GM18868 (cell line): ENCODE results near the gene SLCO3A1.

Source experiments
- ATAC-seq: cut with Tn5 transposase; IDR thresholded peaks from one replicate; pipeline ENCODE4 v1.9.1; 2021; ENCODE audit warnings: mild to moderate bottlenecking, moderate library complexity; ENCODE audit not compliant: unreplicated experiment

SLCO3A1 gene

GRCh38 chr15:91853511-91853947, at the start of gene SLCO3A1:
TSS of gene SLCO3A1 (plus strand) at chr15:91853708.
- peak; percentile 24 for ATAC-seq

GRCh38 chr15:91807122-91807521, 46.4 kb upstream of the SLCO3A1 start:
- no peak for ATAC-seq

- ATAC-seq, result no peak
These were observed 39.6 kb upstream of the SLCO3A1 start for GRCh38 chr15:91813924-91814323.

DNA sequence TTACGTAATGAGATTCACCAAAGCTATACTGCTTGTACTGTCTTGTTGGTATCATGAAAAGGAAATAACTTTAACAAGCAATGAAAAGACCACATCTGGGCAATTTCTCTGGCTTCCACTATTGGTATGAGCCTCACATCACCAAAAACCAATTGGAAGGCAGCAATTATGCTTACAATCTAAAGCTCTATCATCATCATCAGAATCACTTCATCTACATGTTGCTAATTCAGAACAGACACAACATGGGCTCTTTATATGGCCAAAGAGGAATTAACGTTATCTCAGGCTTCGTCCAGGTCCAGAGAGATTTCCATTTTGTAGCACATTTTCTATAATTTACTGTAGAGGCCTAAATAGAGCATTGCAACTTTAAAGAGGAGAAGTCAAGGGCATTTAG, 36.6 kb upstream of the SLCO3A1 start:
- ATAC-seq, result no peak

DNA sequence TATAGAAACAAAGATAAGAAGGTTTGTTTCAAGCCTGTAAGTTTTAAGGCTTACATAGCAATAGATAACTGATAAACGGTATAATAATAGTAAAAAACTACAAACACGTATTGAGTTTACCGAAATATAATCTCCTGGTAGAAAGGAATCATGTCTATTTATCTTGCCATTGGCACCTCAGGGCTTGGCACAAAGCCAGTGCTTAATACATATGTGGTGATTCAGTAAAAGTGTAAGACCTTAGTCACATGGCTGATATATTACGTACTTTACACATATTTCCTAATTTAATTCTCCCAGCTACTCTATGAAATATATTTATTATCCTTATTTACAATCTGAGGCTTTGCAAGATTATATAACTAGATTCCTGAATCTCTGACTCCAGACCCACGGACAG, 32.0 kb upstream of the SLCO3A1 start:
- ATAC-seq, result no peak

DNA sequence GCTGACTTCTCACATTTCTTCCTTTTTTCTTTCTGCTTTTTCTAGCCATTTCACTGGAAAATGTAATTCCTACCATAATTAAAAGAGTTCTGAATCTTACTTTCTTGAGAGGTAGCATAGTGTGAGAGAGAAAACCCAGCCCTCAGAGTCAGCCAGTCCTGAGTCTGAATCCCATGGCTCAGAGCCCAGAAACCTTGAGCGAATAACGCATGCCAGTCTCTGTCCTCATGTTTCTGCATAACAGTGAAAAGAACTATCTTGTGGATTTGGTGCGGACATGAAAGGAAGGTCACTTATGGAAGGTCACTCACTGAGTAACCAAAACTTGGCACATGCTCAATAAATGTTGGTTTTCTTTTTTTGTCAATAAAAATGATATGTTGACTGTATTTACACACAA, 29.3 kb upstream of the SLCO3A1 start:
- no peak for ATAC-seq

GRCh38 chr15:91826443-91826842, 27.1 kb upstream of the SLCO3A1 start:
- ATAC-seq, result no peak

DNA sequence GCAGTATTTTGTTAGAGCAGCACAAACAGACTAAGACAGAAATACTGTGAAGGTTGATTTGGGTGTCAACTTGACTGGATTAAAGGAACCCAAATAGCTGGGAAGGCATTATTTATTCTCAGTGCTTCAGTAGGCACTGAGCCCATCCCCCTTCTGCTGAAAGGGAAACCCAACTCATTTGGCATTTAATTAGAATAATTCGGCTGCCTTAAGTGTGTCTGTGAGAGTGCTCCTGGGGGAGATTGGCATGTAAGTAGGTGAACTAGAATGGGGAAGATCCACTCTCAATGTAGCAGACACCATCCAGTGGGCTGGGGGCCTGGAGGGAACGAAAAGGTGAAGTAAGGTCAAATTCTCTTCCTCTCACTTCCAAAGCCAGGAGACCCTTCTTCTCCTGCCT, 20.5 kb upstream of the SLCO3A1 start:
- no peak for ATAC-seq

DNA sequence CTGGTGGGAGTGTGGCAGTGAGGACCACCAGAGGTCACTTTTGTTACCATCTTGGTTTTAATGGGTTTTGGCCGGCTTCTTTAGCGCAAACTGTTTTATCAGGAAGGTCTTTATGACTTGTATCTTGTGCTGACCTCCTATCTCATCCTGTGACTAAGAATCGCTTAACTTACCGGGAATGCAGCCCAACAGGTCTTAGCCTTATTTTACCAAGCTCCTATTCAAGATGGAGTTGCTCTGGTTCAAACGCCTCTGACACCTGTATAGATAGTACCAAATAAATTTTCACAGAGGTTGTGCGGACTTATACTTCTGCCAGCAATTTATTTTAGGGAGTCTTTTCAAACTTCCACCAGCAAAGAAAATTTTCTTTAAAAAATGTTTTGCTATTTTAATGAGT, 13.6 kb upstream of the SLCO3A1 start:
- ATAC-seq, result no peak

GRCh38 chr15:91841861-91842260, 11.6 kb upstream of the SLCO3A1 start:
- no peak for ATAC-seq

- no peak for ATAC-seq
These were observed 9.2 kb upstream of the SLCO3A1 start for GRCh38 chr15:91844341-91844740.

DNA sequence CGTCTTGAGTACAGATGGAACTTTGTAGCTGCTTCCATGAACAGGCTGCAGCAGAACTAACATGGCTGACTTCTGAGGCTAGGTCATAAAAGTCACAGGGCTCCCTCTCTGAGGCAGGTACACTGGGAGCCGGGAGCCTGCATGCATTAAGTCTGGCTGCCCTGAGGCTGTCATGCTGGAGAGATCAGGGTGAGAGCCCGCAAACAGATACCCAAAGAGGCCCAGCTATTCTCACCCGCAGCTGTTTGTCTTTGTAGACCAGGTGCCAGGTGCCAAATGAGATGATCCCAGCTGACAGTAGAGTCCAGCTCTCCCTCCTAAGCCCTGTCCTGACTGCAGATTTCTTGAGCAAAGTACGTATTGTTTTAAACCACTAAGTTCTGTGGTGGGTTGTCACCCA, 8.6 kb upstream of the SLCO3A1 start:
- ATAC-seq, result no peak

- ATAC-seq, result no peak
These were observed 7.8 kb upstream of the SLCO3A1 start for GRCh38 chr15:91845720-91846119.

DNA sequence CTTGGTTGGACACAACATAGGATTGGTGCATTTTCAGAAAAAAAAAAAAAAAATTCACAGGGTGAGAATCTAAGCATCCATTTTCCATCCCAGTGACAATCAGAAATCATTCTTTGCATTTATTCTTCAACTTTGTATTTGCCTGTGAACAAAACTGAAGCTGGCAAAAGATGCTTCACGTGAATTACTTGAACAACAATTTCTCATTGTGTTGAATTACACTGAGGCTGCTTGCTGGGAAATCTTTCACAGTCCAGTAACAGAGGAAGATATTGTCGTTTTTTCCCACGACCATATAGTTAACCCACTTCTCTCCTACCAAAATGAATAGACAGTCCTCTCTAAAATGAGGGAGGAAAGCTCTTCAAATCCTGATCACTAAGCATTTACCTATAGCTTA, 4.3 kb upstream of the SLCO3A1 start:
- ATAC-seq, result no peak

DNA sequence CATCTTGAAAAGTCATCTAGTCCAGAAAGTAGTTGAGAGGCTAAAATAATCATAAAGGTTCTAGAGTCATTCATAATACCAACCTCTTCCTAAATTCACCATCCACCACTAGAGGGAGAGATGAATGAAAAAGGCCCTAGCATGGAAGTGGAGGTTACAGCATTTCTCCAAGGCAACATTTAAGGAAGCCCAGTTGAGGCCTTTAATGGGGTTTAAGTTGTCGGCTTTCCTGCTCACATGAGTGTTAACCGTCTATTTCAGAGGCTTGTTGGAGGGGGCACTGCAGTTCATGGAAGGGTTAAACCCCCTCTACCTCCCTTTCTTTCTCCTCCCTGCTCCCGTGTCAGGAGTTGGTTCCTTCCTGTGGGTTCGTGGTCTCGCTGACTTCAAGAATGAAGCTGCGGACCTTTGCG, 3.8 kb upstream of the SLCO3A1 start:
- ATAC-seq, result no peak

DNA sequence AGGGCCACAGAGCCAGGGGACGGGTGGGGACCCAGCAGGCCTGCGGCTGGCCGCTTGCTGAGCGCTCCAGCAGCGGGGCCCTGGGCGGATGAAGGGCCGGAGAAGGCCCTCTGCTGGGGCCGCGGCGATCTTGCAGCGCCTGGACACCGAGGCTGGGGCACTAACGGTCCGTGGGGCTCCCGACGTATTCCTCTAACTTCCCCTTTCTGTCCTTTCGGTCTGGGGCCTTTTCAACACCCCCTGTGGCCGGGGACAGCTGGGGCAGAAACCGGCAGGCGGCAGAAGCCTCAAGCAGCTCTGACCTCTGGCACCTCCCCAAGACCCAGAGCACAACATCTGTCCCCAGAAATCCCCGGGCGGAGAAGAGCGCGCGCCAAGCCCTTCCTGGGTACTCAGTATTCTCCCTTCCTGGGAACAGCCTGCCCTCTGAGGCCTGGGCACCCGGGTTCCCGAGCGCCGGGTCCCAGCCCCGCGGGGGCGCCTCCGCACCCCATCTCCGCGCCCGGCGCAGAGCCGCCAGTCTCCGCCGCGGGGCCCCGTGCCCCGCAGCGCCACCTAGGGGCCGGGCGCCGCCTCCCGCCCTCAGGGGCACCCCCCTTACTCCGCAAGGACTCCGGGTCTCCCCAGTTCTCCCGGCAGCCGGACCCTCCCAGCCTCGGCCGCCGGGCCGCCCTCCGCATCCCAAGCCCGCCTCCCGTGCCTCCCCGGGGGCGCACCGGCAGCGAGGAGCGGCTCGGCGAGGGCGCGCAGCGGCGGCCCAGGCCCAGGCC, 582 bp upstream of the SLCO3A1 start:
- peak; percentile 45 for ATAC-seq

DNA sequence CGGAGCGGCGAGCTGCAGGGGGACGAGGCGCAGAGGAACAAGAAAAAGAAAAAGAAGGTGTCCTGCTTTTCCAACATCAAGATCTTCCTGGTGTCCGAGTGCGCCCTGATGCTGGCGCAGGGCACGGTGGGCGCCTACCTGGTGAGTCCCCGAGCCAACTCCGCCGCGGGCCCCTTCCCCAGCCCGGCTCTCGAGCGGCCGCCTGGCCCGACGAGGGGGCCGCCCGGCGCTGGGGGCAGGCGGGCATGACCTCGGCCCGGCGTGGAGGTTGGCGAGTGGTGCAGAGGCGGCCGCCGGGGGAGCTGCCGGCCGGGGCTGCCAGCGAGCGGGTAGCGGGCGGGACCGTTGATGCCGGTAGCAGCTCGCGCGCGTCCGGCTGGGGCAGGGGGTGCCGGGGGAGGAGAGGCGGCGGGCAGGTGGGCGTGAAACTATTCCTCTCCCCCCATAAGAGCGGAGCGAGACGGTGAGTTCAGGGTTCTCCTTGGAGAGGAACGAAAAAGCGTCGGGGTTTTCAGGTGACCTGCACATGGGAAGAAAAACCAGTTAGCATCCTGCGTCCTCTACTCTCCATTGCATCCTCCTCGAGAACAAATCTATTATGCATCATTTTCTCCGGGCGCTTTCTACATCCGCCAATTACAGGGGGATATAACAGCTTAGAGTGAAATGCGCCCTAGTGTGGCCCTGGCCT, 585 bp downstream of the SLCO3A1 start:
- no peak for ATAC-seq

DNA sequence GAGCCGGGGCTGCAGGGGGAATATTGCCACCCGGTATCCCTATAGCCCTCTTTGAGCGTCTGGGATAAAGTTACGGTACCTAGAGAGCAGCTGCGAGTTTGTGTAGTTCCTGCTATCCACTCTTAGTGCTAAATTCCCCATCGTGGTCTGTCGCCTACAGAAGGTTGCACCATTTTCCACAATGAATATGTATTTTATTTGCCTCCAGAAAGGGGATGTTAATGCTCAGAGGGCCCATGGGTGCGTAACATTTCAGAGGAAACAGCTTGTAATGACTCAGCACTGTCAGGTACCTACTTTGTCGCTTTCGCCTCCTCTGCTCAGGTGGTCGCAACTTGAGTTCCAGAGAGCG, 1.1 kb downstream of the SLCO3A1 start:
- no peak for ATAC-seq

GRCh38 chr15:91855241-91855640, 1.7 kb downstream of the SLCO3A1 start:
- no peak for ATAC-seq

- ATAC-seq, result no peak
These were observed 2.4 kb downstream of the SLCO3A1 start for GRCh38 chr15:91855684-91856489.

DNA sequence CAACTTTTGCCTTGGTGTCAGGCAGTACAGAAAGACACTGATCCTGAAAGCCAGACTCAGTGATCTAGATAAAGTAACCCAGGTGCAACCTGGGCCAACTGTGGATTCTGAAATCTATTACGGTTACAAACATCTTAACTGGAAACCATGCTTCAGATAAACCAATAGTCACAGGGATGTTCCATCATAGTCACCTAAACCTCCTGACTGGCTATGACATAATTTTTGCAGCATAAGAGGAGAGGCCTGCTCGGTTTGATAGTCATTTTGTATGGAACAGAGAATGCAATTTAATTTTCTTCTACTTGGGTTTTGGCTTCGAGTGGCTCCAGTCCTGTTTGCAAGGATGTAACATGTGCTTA, 3.7 kb downstream of the SLCO3A1 start:
- no peak for ATAC-seq

GRCh38 chr15:91857772-91858171, 4.3 kb downstream of the SLCO3A1 start:
- ATAC-seq, result peak; percentile 65
